DOHH2 (cell line): ENCODE results near the gene TIMP3.

Experiments
- EZH2phosphoT487 ChIP-seq: fragments of 200-600 bp; sonication (generic); IDR thresholded peaks from 2 replicates; pipeline ENCODE4 v1.6.1; 2017; ENCODE audit warnings: borderline replicate concordance, mild to moderate bottlenecking, antibody characterized with exemption, low read length, moderate library complexity, mixed read lengths
- TF ChIP-seq, protein P1 (sequence below): fragments of 200-600 bp; sonication (generic); IDR thresholded peaks from one replicate; pipeline ENCODE4 v1.5.1; 2014; ENCODE audit warnings: antibody characterized with exemption, mild to moderate bottlenecking, low read depth, low read length; ENCODE audit not compliant: poor library complexity, severe bottlenecking

GRCh38 chr22:32841175-32841574, 39.7 kb downstream of the TIMP3 start:
- TF ChIP-seq, protein P1, sequence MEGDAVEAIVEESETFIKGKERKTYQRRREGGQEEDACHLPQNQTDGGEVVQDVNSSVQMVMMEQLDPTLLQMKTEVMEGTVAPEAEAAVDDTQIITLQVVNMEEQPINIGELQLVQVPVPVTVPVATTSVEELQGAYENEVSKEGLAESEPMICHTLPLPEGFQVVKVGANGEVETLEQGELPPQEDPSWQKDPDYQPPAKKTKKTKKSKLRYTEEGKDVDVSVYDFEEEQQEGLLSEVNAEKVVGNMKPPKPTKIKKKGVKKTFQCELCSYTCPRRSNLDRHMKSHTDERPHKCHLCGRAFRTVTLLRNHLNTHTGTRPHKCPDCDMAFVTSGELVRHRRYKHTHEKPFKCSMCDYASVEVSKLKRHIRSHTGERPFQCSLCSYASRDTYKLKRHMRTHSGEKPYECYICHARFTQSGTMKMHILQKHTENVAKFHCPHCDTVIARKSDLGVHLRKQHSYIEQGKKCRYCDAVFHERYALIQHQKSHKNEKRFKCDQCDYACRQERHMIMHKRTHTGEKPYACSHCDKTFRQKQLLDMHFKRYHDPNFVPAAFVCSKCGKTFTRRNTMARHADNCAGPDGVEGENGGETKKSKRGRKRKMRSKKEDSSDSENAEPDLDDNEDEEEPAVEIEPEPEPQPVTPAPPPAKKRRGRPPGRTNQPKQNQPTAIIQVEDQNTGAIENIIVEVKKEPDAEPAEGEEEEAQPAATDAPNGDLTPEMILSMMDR, result no peak
- no peak for TF ChIP-seq EZH2phosphoT487
